MV-4-11 (cell line): Measurements from ENCODE around the gene ZNF722.
"Not testable (repeated sequence)": the region's sequence is repeated elsewhere in the genome, so short reads cannot be mapped to it uniquely, and the experiment has no call there.

ENCODE experiments used
- DNase-seq: peaks from one replicate; lab custom pipeline; 2025; lab: John Stamatoyannopoulos, UW

Gene ZNF722

GRCh38 chr7:63998549-63998948 is at the start of gene ZNF722:
Gene ZNF722 (plus strand): TSS chr7:63998849. CDS start chr7:63998962, 113 bp downstream.
- DNase-seq: no peak

- no peak for DNase-seq
Measured at GRCh38 chr7:63953181-63953580, 45.5 kb upstream of the ZNF722 start.

- no peak for DNase-seq
Measured at GRCh38 chr7:63968629-63969028, 30.0 kb upstream of the ZNF722 start.

GRCh38 chr7:64015496-64015895 is 16.8 kb downstream of the ZNF722 start:
- not testable (repeated sequence) for DNase-seq

- DNase-seq: no peak
Measured at GRCh38 chr7:64035388-64035787, 36.7 kb downstream of the ZNF722 start.

- DNase-seq: no peak
Measured at GRCh38 chr7:64037095-64037494, 38.4 kb downstream of the ZNF722 start.

GRCh38 chr7:64045301-64046040 is 46.8 kb downstream of the ZNF722 start, which contains the start of gene ZNF727:
Gene ZNF727 (plus strand): TSS chr7:64045434. CDS start chr7:64045622, 188 bp downstream.
- no peak for DNase-seq

GRCh38 chr7:64046041-64046389 is 47.4 kb downstream of the ZNF722 start:
- no peak for DNase-seq
